Suprapubic skin (tissue), 3 donors: ENCODE measurements around the gene GOLGA2.

Experiments
- CTCF ChIP-seq, 2 donors: fragments of 200-600 bp in 1 of 2; fragments of 450-650 bp in 1 of 2; sonication (generic) in 1 of 2; IDR thresholded peaks; one replicate each; pipeline ENCODE4 v1.5.1; 2016 to 2019; ENCODE audit warnings: antibody characterized with exemption in 2 of 2, mild to moderate bottlenecking in 1 of 2, moderate library complexity in 1 of 2
- EP300 ChIP-seq: sonication (generic); formaldehyde crosslinking; IDR thresholded peaks from one replicate; pipeline ENCODE4 v1.6.1; 2017; ENCODE audit warnings: antibody characterized with exemption
- POLR2A ChIP-seq, 2 donors: fragments of 450-650 bp; IDR thresholded peaks; one replicate each; pipeline ENCODE4 v1.6.1; 2017; ENCODE audit warnings: antibody characterized with exemption in 2 of 2, mild to moderate bottlenecking in 2 of 2, moderate library complexity in 2 of 2

DNA sequence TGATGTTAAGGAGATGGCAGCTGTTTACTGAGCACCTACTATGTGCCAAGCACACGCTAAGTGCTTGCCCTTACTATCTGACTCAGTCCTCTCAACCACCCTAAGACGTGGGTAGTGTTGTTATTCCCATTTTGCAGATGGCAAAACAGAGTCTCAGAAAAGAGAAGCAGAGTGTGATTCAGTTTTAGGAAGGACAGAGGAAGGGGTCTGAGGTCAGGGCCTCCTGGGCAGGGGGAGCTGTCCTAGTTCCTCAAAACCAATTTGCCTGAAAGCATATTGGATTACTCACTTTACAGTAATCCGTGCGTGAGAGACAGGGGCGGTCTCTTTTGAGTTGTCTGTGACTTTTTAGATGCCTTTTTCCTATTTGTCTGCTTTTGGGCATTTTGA, 49.4 kb downstream of the GOLGA2 start:
- no peak for TF ChIP-seq CTCF (IDR thresholded peaks at IDR 0.05)
- TF ChIP-seq EP300: no peak
- TF ChIP-seq POLR2A (IDR thresholded peaks at IDR 0.05): no peak
